IMR-90 (cell line): ENCODE measurements around the gene DPYD. TPM values are rescaled to one million over a fixed set of nuclear protein-coding genes. Genes with fewer than 3 reads are reported as not detected.
A peak's percentile ranks its signal among the peaks of the same experiment; 100 is the strongest.

Experiments
- ATAC-seq: fragments of 200-7000 bp; cut with Tn5 transposase; 2 replicates; pipeline ENCODE4 v1.9.1; 2020; ENCODE audit warnings: low read depth, mild to moderate bottlenecking, moderate library complexity
- BruUV-seq: library from RNA; stranded (reverse); fragments of 400-500 nt; replicated peaks from 2 replicates; lab custom pipeline; 2021; lab: Mats Ljungman, UMichigan
- CTCF ChIA-PET: fragments of 300-600 bp; formaldehyde crosslinking; extraction: SDS; loops from one replicate; lab custom pipeline; 2021; ENCODE audit warnings: antibody characterized with exemption; lab: Yijun Ruan, JAX
- POLR2A ChIA-PET: fragments of 300-600 bp; sonication (Branson Sonifier 250); formaldehyde crosslinking; loops from one replicate; lab custom pipeline; 2022; ENCODE audit warnings: antibody characterized with exemption; ENCODE audit not compliant: unreplicated experiment; lab: Charles Lee
- DNase-seq: peaks from one replicate; pipeline ENCODE4 v3.0.0; 2013
- H2AFZ ChIP-seq: replicated peaks from 2 replicates; pipeline ENCODE3; 2013; ENCODE audit warnings: low read length, mild to moderate bottlenecking; ENCODE audit not compliant: poor library complexity
- H2AK5ac ChIP-seq: 2 replicates; pipeline ENCODE4 v1.6.1; 2013; ENCODE audit warnings: low read depth, low read length, inconsistent platforms
- H2AK9ac ChIP-seq: replicated peaks from 2 replicates; pipeline ENCODE3; 2013; ENCODE audit warnings: mild to moderate bottlenecking, low read depth, low read length, moderate library complexity; ENCODE audit not compliant: poor library complexity
- H2BK120ac ChIP-seq: 2 replicates; pipeline ENCODE4 v1.6.1; 2013; ENCODE audit warnings: low read depth, low read length, inconsistent platforms
- H2BK15ac ChIP-seq: 3 replicates; pipeline ENCODE4 v1.6.1; 2013; ENCODE audit warnings: low read depth, low read length, inconsistent platforms
- H2BK20ac ChIP-seq: 2 replicates; pipeline ENCODE4 v1.6.1; 2013; ENCODE audit warnings: low read depth, mild to moderate bottlenecking, inconsistent platforms, low read length, moderate library complexity
- H2BK5ac ChIP-seq: 2 replicates; pipeline ENCODE4 v1.6.1; 2013; ENCODE audit warnings: mild to moderate bottlenecking, low read depth, low read length, inconsistent platforms; ENCODE audit not compliant: poor library complexity, severe bottlenecking
- H3K14ac ChIP-seq: replicated peaks from 2 replicates; pipeline ENCODE4 v1.6.1; 2013; ENCODE audit warnings: low read depth, low read length, inconsistent platforms
- H3K18ac ChIP-seq: 2 replicates; pipeline ENCODE4 v1.6.1; 2013; ENCODE audit warnings: low read depth, low read length, control low read depth
- H3K23ac ChIP-seq: 2 replicates; pipeline ENCODE4 v1.6.1; 2013; ENCODE audit warnings: low read depth, low read length, inconsistent platforms
- H3K27ac ChIP-seq: 2 replicates; pipeline ENCODE4 v1.5.1; 2013; ENCODE audit warnings: mild to moderate bottlenecking, control low read depth, low read length; ENCODE audit not compliant: insufficient read depth
- H3K27me3 ChIP-seq: 2 replicates; pipeline ENCODE4 v1.6.1; 2013; ENCODE audit warnings: low read length; ENCODE audit not compliant: control insufficient read depth, insufficient read depth
- H3K36me3 ChIP-seq: 2 replicates; pipeline ENCODE4 v1.6.1; 2013; ENCODE audit warnings: low read length, mixed read lengths; ENCODE audit not compliant: control insufficient read depth, insufficient read depth
- H3K4ac ChIP-seq: 2 replicates; pipeline ENCODE4 v1.6.1; 2013; ENCODE audit warnings: low read depth, low read length, inconsistent platforms
- H3K4me1 ChIP-seq: 2 replicates; pipeline ENCODE4 v1.6.1; 2013; ENCODE audit warnings: low read length, mixed read lengths; ENCODE audit not compliant: control insufficient read depth, insufficient read depth
- H3K4me2 ChIP-seq: 2 replicates; pipeline ENCODE4 v1.6.1; 2013; ENCODE audit warnings: low read depth, mild to moderate bottlenecking, control low read depth, low read length, moderate library complexity
- H3K4me3 ChIP-seq: 2 replicates; pipeline ENCODE4 v1.5.1; 2013; ENCODE audit warnings: low read depth, mild to moderate bottlenecking, control low read depth, low read length, moderate library complexity; ENCODE audit not compliant: insufficient read depth
- H3K56ac ChIP-seq: 2 replicates; pipeline ENCODE4 v1.6.1; 2013; ENCODE audit warnings: low read length, inconsistent platforms; ENCODE audit not compliant: insufficient read depth; ENCODE audit errors: extremely low read depth
- H3K79me1 ChIP-seq, 2 experiments: 2 replicates each; pipeline ENCODE4 v1.6.1; 2013; ENCODE audit warnings: low read length in 2 of 2, inconsistent platforms in 1 of 2, low read depth in 1 of 2
- H3K9ac ChIP-seq: 2 replicates; pipeline ENCODE4 v1.6.1; 2013; ENCODE audit warnings: low read depth, low read length, control low read depth
- H3K9me1 ChIP-seq: 2 replicates; pipeline ENCODE4 v1.6.1; 2013; ENCODE audit warnings: low read length, inconsistent platforms; ENCODE audit not compliant: insufficient read depth
- H3K9me3 ChIP-seq: 2 replicates; pipeline ENCODE4 v1.6.1; 2013; ENCODE audit warnings: low read length; ENCODE audit not compliant: control insufficient read depth, insufficient read depth
- H4K20me1 ChIP-seq: 2 replicates; pipeline ENCODE4 v1.6.1; 2013; ENCODE audit warnings: low read length, inconsistent platforms; ENCODE audit not compliant: insufficient read depth
- H4K5ac ChIP-seq: 2 replicates; pipeline ENCODE4 v1.6.1; 2013; ENCODE audit warnings: mild to moderate bottlenecking, low read depth, low read length, control low read depth
- H4K8ac ChIP-seq, 2 experiments: 2 replicates each; pipeline ENCODE4 v1.6.1; 2013; ENCODE audit warnings: low read depth in 2 of 2, low read length in 2 of 2, control low read depth in 1 of 2, inconsistent platforms in 1 of 2
- H4K91ac ChIP-seq: 2 replicates; pipeline ENCODE4 v1.6.1; 2013; ENCODE audit warnings: low read depth, low read length, inconsistent platforms; ENCODE audit not compliant: insufficient read depth
- BHLHE40 ChIP-seq: fragments of 150-350 bp; IDR thresholded peaks from 2 replicates; pipeline ENCODE4 v1.6.1; 2016; ENCODE audit warnings: mild to moderate bottlenecking, low read depth, low read length
- CEBPB ChIP-seq: IDR thresholded peaks from 2 replicates; pipeline ENCODE4 v1.6.1; 2012; ENCODE audit warnings: low read depth, low read length, improper control_type of control experiment
- CHD1 ChIP-seq: IDR thresholded peaks from 2 replicates; pipeline ENCODE4 v1.6.1; 2012; ENCODE audit warnings: low read depth, low read length, improper control_type of control experiment
- ELK1 ChIP-seq: fragments of 150-350 bp; IDR thresholded peaks from 2 replicates; pipeline ENCODE4 v1.6.1; 2016; ENCODE audit warnings: low read depth, mild to moderate bottlenecking, low read length, moderate library complexity, borderline replicate concordance
- FOS ChIP-seq: fragments of 150-350 bp; IDR thresholded peaks from 2 replicates; pipeline ENCODE4 v1.6.1; 2016; ENCODE audit warnings: low read depth, low read length
- MAFK ChIP-seq: IDR thresholded peaks from 2 replicates; pipeline ENCODE4 v1.6.1; 2012; ENCODE audit warnings: low read depth, low read length, improper control_type of control experiment
- MAZ ChIP-seq: IDR thresholded peaks from 2 replicates; pipeline ENCODE4 v1.6.1; 2012; ENCODE audit warnings: low read depth, mild to moderate bottlenecking, low read length, improper control_type of control experiment, moderate library complexity, borderline replicate concordance
- MXI1 ChIP-seq: IDR thresholded peaks from 2 replicates; pipeline ENCODE4 v1.6.1; 2012; ENCODE audit warnings: low read depth, mild to moderate bottlenecking, low read length, moderate library complexity, borderline replicate concordance
- NFE2L2 ChIP-seq: fragments of 150-350 bp; IDR thresholded peaks from 2 replicates; pipeline ENCODE4 v1.6.1; 2016; ENCODE audit warnings: low read depth, mild to moderate bottlenecking, low read length
- POLR2A ChIP-seq: IDR thresholded peaks from 2 replicates; pipeline ENCODE4 v1.6.1; 2012; ENCODE audit warnings: mild to moderate bottlenecking, low read depth, low read length
- RAD21 ChIP-seq: IDR thresholded peaks from 2 replicates; pipeline ENCODE4 v1.6.1; 2012; ENCODE audit warnings: low read length, improper control_type of control experiment
- RCOR1 ChIP-seq: IDR thresholded peaks from 2 replicates; pipeline ENCODE4 v1.6.1; 2012; ENCODE audit warnings: mild to moderate bottlenecking, low read length, improper control_type of control experiment; ENCODE audit not compliant: insufficient replicate concordance
- RFX5 ChIP-seq: IDR thresholded peaks from 2 replicates; pipeline ENCODE4 v1.8.0; 2012; ENCODE audit warnings: low read depth, mild to moderate bottlenecking, low read length, moderate library complexity
- SMC3 ChIP-seq: fragments of 150-350 bp; IDR thresholded peaks from 2 replicates; pipeline ENCODE4 v1.6.1; 2016; ENCODE audit warnings: low read depth, mild to moderate bottlenecking, antibody characterized with exemption, low read length, moderate library complexity
- WGBS, 2 experiments: methylation state at CpG; one replicate each; pipeline versions ENCODE4 v1.1.5 to v1.1.7; 2013; ENCODE audit warnings: missing lambda C conversion rate in 2 of 2; ENCODE audit not compliant: insufficient read length in 1 of 2; ENCODE audit errors: extremely low coverage in 2 of 2; 5-methylcytosine and 5-hydroxymethylcytosine counted together
- dilution Hi-C: fragments of 300-500 bp; cut with HindIII; formaldehyde crosslinking; loops from one replicate; pipeline ENCODE4 v1.14.3; 2018; ENCODE audit warnings: low sequenced_read_pairs; ENCODE audit not compliant: unreplicated experiment
- in situ Hi-C: fragments of 300-500 bp; cut with MboI; formaldehyde crosslinking; loops from 3 replicates; pipeline ENCODE4 v1.14.3; 2019; ENCODE audit warnings: low sequenced_read_pairs, inconsistent platforms, mixed read lengths
- intact Hi-C: fragments of 100-400 bp; cut with micrococcal nuclease; formaldehyde crosslinking; loops from 2 replicates; pipeline ENCODE4 v1.10.0; 2022
- polyA plus RNA-seq, 3 experiments: library from polyadenylated mRNA; depleted of rRNA; stranded (reverse); fragments of >200 nt; gene quantifications; 2 replicates each; pipeline ENCODE4 v1.2.3, GENCODE V29; 2012; ENCODE audit warnings: low replicate concordance in 1 of 3
- total RNA-seq: library from RNA; depleted of rRNA; stranded (reverse); fragments of >200 nt; gene quantifications from 2 replicates; pipeline ENCODE4 v1.2.3, GENCODE V29; 2012
- TF ChIP-seq, protein P1 (sequence below): fragments of 150-350 bp; IDR thresholded peaks from 2 replicates; pipeline ENCODE4 v1.6.1; 2017; ENCODE audit warnings: mild to moderate bottlenecking, antibody characterized with exemption, low read length, low read depth
- TF ChIP-seq, protein P2 (sequence below): conservative IDR thresholded peaks from 2 replicates; pipeline ENCODE4 v1.5.1; 2012; ENCODE audit warnings: mild to moderate bottlenecking, low read depth, low read length, improper control_type of control experiment

Gene DPYD
- total and polyA plus RNA-seq, 2 of the 4 experiments (the other 2 are of a cell fraction) = 9.3 to 47.3 TPM

- H3K9me3 ChIP-seq = no peaks in the 10 kb centered on the region
- no peak overlapping the region for H2BK120ac ChIP-seq
- H4K91ac ChIP-seq = no peak overlapping the region
- H3K56ac ChIP-seq = no peak overlapping the region
- TF ChIP-seq RCOR1 = no peak
- TF ChIP-seq MAZ = no peak
- TF ChIP-seq, protein P1, sequence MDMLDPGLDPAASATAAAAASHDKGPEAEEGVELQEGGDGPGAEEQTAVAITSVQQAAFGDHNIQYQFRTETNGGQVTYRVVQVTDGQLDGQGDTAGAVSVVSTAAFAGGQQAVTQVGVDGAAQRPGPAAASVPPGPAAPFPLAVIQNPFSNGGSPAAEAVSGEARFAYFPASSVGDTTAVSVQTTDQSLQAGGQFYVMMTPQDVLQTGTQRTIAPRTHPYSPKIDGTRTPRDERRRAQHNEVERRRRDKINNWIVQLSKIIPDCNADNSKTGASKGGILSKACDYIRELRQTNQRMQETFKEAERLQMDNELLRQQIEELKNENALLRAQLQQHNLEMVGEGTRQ = no peak
- no peak for TF ChIP-seq ELK1
- no peak for TF ChIP-seq SMC3
- TF ChIP-seq RFX5 = no peak
- TF ChIP-seq POLR2A = no peak
- no peak for TF ChIP-seq NFE2L2
- TF ChIP-seq BHLHE40 = no peak
- no peak for TF ChIP-seq CHD1
- TF ChIP-seq, protein P2, sequence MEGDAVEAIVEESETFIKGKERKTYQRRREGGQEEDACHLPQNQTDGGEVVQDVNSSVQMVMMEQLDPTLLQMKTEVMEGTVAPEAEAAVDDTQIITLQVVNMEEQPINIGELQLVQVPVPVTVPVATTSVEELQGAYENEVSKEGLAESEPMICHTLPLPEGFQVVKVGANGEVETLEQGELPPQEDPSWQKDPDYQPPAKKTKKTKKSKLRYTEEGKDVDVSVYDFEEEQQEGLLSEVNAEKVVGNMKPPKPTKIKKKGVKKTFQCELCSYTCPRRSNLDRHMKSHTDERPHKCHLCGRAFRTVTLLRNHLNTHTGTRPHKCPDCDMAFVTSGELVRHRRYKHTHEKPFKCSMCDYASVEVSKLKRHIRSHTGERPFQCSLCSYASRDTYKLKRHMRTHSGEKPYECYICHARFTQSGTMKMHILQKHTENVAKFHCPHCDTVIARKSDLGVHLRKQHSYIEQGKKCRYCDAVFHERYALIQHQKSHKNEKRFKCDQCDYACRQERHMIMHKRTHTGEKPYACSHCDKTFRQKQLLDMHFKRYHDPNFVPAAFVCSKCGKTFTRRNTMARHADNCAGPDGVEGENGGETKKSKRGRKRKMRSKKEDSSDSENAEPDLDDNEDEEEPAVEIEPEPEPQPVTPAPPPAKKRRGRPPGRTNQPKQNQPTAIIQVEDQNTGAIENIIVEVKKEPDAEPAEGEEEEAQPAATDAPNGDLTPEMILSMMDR = no peak
- no peak for TF ChIP-seq CEBPB
- no peak for TF ChIP-seq RAD21
- TF ChIP-seq MAFK = no peak
- TF ChIP-seq MXI1 = no peak
- no peak for TF ChIP-seq FOS
- H3K4me3 ChIP-seq = no peak overlapping the region
- no peaks in the 10 kb centered on the region for H3K36me3 ChIP-seq
- H2BK15ac ChIP-seq = no peak overlapping the region
- H3K79me1 ChIP-seq = no peaks in the 10 kb centered on the region
- in situ Hi-C loops (no loop called here), dilution Hi-C loops (no loop called here), intact Hi-C loops (no loop called here)
- H3K9me1 ChIP-seq = no peaks in the 10 kb centered on the region; the same call in 1 of the 2 replicates
- DNase-seq (no peak), ATAC-seq (no peak)
- H2AK9ac ChIP-seq = no peak overlapping the region
- H3K18ac ChIP-seq = peak overlapping the region; percentile 36; the same call in 1 of the 2 replicates
- H4K5ac ChIP-seq = no peak overlapping the region
- H3K4me1 ChIP-seq = peaks cover 3% of the 10 kb centered on the region; the same call in 1 of the 2 replicates
- no peaks in the 10 kb centered on the region for H3K27me3 ChIP-seq
- no peak overlapping the region for H2AFZ ChIP-seq
- H3K14ac ChIP-seq = no peak overlapping the region
- H4K20me1 ChIP-seq = no peaks in the 10 kb centered on the region
- no peak overlapping the region for H3K4ac ChIP-seq
- no peak overlapping the region for H3K9ac ChIP-seq
- CTCF ChIA-PET = interaction anchor here (1.0 kb wide), 2 partner anchors 9 to 32 kb away, joined by 3 to 8 read pairs; no protein-coding TSS in a partner anchor
- no TSS peak for BruUV-seq
- H2BK20ac ChIP-seq = no peak overlapping the region
- POLR2A ChIA-PET = no interaction called here
- H2BK5ac ChIP-seq = no peak overlapping the region
- no peak overlapping the region for H2AK5ac ChIP-seq
- H4K8ac ChIP-seq = no peak overlapping the region
- H3K4me2 ChIP-seq = no peak overlapping the region
- WGBS, 2 experiments = 0% methylated on average over 1 of the region's 4 CpGs; no CpG with 5 or more reads in 1 of the 2 experiments
- H3K23ac ChIP-seq = no peak overlapping the region
- no peak overlapping the region for H3K27ac ChIP-seq
Measured at GRCh38 chr1:97082160-97082848, 838.5 kb downstream of the DPYD start.
